Fibroblast of peridontal ligament (primary cell): ENCODE results near the gene NOX4.
A peak's percentile ranks its signal among the peaks of the same experiment; 100 is the strongest.
"Not testable (repeated sequence)": the region's sequence is repeated elsewhere in the genome, so short reads cannot be mapped to it uniquely, and the experiment has no call there.

Experiments used
- DNase-seq: peaks from one replicate; pipeline ENCODE4 v3.0.0-alpha.2; 2010; ENCODE audit errors: extremely low read depth

The NOX4 gene

GRCh38 chr11:89458716-89459115 is 32.5 kb downstream of the NOX4 start:
- peak; percentile 5 for DNase-seq

- DNase-seq = no peak
These were observed 34.0 kb downstream of the NOX4 start for GRCh38 chr11:89457190-89457589.

GRCh38 chr11:89456681-89457080 is 34.5 kb downstream of the NOX4 start:
- DNase-seq = no peak

GRCh38 chr11:89452780-89453179 is 38.4 kb downstream of the NOX4 start:
- no peak for DNase-seq

GRCh38 chr11:89447845-89448244 is 43.3 kb downstream of the NOX4 start:
- DNase-seq = no peak

GRCh38 chr11:89443361-89444322 is 47.5 kb downstream of the NOX4 start:
- no peak for DNase-seq

- no peak for DNase-seq
These were observed 48.4 kb downstream of the NOX4 start for GRCh38 chr11:89442801-89443200.

GRCh38 chr11:89441606-89442005 is 49.6 kb downstream of the NOX4 start:
- no peak for DNase-seq

GRCh38 chr11:89437317-89437716 is 53.9 kb downstream of the NOX4 start:
- DNase-seq = no peak

- no peak for DNase-seq
These were observed 55.1 kb downstream of the NOX4 start for GRCh38 chr11:89436071-89436470.

- DNase-seq = no peak
These were observed 57.9 kb downstream of the NOX4 start for GRCh38 chr11:89433278-89433677.

- not testable (repeated sequence) for DNase-seq
These were observed 59.0 kb downstream of the NOX4 start for GRCh38 chr11:89432182-89432581.

- DNase-seq = not testable (repeated sequence)
These were observed 64.7 kb downstream of the NOX4 start for GRCh38 chr11:89426501-89426900.

GRCh38 chr11:89421718-89422117 is 69.5 kb downstream of the NOX4 start:
- DNase-seq = no peak

GRCh38 chr11:89420981-89421380 is 70.2 kb downstream of the NOX4 start:
- no peak for DNase-seq

- no peak for DNase-seq
These were observed 74.2 kb downstream of the NOX4 start for GRCh38 chr11:89416961-89417360.

GRCh38 chr11:89411112-89411511 is 80.1 kb downstream of the NOX4 start:
- DNase-seq = not testable (repeated sequence)

- DNase-seq = not testable (repeated sequence)
These were observed 80.5 kb downstream of the NOX4 start for GRCh38 chr11:89410666-89411065.

GRCh38 chr11:89408441-89408840 is 82.7 kb downstream of the NOX4 start:
- DNase-seq = not testable (repeated sequence)

GRCh38 chr11:89405629-89406028 is 85.5 kb downstream of the NOX4 start:
- DNase-seq = peak; percentile 27

- not testable (repeated sequence) for DNase-seq
These were observed 99.5 kb downstream of the NOX4 start for GRCh38 chr11:89391654-89392053.

GRCh38 chr11:89387501-89387900 is 103.7 kb downstream of the NOX4 start:
- not testable (repeated sequence) for DNase-seq

- not testable (repeated sequence) for DNase-seq
These were observed 108.2 kb downstream of the NOX4 start for GRCh38 chr11:89382986-89383385.
